GM19035 (cell line): ENCODE data around the gene LRP1-AS.

ENCODE experiments used
- ATAC-seq: cut with Tn5 transposase; IDR thresholded peaks from one replicate; pipeline ENCODE4 v1.9.1; 2021; ENCODE audit not compliant: unreplicated experiment

LRP1-AS gene

GRCh38 chr12:57101892-57102695, 45.3 kb downstream of the LRP1-AS start:
- no peak for ATAC-seq

GRCh38 chr12:57099766-57100165, 47.7 kb downstream of the LRP1-AS start:
- no peak for ATAC-seq

GRCh38 chr12:57099047-57099714, 48.2 kb downstream of the LRP1-AS start:
- no peak for ATAC-seq

GRCh38 chr12:57098546-57098945, 48.9 kb downstream of the LRP1-AS start:
- no peak for ATAC-seq

GRCh38 chr12:57097554-57097835, 49.9 kb downstream of the LRP1-AS start:
- ATAC-seq = no peak

- no peak for ATAC-seq
Observed at GRCh38 chr12:57096748-57097553, 50.5 kb downstream of the LRP1-AS start.

- no peak for ATAC-seq
Observed at GRCh38 chr12:57096099-57096572, 51.3 kb downstream of the LRP1-AS start.

GRCh38 chr12:57095440-57095839, 52.0 kb downstream of the LRP1-AS start:
- no peak for ATAC-seq
